GM18951 (cell line): Measurements from ENCODE around the gene DMAC2.
"Not testable (repeated sequence)": the region's sequence is repeated elsewhere in the genome, so short reads cannot be mapped to it uniquely, and the experiment has no call there.

ENCODE experiments used
- POLR2A ChIP-seq: IDR thresholded peaks from 4 replicates; pipeline ENCODE4 v1.6.1; 2011; ENCODE audit warnings: mild to moderate bottlenecking; ENCODE audit not compliant: insufficient read length, insufficient read depth; ENCODE audit errors: extremely low read depth
- in situ Hi-C: fragments of 300-500 bp; cut with MboI; formaldehyde crosslinking; loops from one replicate; pipeline ENCODE4 v1.12.0; 2022; ENCODE audit warnings: low sequenced_read_pairs, mixed read lengths, inconsistent platforms; ENCODE audit not compliant: unreplicated experiment

Gene DMAC2

DNA sequence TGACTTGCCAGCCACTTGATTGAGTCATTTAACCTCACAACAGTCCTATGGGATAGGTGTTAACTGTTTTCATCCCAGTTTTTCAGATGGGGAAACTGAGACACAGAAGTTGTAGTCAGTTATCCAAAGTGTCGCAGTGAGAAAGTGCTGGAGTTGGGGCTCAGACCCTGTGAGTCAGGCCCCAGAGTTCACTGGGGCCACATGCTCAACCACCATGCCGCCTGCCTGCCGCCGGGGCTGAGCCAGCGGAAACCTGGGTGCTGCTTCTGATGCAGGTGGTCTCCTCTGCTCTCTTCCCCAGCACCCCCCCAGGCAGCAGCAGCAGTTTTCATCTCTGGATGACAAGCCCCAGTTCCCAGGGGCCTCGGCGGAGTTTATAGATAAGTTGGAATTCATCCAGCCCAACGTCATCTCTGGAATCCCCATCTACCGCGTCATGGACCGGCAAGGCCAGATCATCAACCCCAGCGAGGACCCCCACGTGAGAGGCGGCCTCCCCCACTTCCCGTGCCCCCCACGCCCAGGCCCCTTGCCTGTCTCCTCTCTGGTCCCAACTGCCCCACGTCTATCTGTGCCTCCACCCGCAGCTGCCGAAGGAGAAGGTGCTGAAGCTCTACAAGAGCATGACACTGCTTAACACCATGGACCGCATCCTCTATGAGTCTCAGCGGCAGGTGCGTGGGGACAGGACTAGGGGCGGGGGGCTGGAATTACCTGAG, 29.2 kb downstream of the DMAC2 start:
- in situ Hi-C loops, result no loop called here
- TF ChIP-seq POLR2A, result no peak

GRCh38 chr19:41409288-41409687, 30.4 kb downstream of the DMAC2 start:
- in situ Hi-C loops, result no loop called here
- no peak for TF ChIP-seq POLR2A

GRCh38 chr19:41408846-41409245, 30.9 kb downstream of the DMAC2 start:
- in situ Hi-C loops, result not testable (repeated sequence)

DNA sequence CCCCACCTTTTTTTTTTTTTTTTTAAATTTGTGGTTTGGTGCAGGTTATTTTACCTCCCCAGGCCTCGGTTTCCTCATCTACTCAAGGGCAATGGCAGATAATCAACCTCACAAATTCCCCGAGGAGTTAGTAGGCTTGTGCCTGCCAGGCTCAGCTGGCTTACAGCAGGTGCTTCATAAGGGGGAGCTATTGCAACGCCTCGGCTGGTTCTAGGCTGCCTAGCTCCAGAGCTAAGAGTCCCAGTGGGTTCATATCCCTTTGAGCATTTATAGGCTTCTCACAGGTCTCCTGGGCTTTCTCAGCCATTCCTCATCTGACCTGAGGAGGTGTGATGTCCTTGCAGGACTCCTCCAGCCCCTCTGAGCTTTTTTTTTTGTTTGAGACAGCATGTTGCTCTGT, 31.5 kb downstream of the DMAC2 start:
- no peak for TF ChIP-seq POLR2A
- in situ Hi-C loops, result no loop called here

GRCh38 chr19:41407271-41407670, 32.4 kb downstream of the DMAC2 start:
- no peak for TF ChIP-seq POLR2A
- in situ Hi-C loops, result no loop called here

GRCh38 chr19:41405776-41406175, 33.9 kb downstream of the DMAC2 start:
- no peak for TF ChIP-seq POLR2A
- in situ Hi-C loops, result no loop called here

GRCh38 chr19:41403181-41403970, 36.3 kb downstream of the DMAC2 start:
- no peak for TF ChIP-seq POLR2A
- in situ Hi-C loops, result no loop called here

DNA sequence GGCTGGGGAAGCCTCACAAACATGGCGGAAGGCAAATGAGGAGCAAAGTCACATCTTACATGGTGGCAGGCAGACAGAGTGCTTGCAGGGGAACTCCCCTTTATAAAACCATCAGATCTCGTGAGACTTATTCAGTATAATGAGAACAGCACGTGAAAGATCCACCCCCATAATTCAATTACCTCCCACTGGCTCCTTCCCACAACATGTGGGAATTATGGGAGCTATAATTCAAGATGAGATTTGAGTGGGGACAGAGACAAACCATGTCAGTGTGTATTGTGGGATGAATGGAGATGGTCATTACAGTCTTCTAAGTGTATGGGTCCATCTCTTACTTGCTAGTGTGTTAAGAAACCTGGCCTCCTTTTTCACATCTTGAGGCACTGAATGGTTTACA, 37.7 kb downstream of the DMAC2 start:
- TF ChIP-seq POLR2A, result no peak
- in situ Hi-C loops, result no loop called here

DNA sequence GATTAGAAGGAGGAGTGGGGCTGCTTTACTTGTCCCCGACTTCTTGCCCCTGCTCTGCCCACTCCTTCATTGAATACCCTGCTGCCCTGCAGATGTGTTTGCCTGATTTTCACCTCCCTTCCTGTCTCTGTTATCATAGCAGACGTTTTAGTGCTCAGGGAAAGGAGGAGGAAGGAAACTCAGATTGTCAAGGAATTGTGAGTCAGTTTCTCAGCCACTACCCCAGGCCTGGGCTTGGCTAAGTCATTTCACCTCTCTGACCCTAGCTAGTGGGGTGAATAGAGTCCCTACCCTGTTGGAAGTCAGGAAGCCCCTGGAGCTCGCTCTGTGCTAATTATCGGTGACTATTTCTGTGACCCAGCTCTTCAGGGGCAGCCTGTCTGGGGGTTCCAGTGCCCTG, 38.2 kb downstream of the DMAC2 start:
- TF ChIP-seq POLR2A, result no peak
- in situ Hi-C loops, result no loop called here

DNA sequence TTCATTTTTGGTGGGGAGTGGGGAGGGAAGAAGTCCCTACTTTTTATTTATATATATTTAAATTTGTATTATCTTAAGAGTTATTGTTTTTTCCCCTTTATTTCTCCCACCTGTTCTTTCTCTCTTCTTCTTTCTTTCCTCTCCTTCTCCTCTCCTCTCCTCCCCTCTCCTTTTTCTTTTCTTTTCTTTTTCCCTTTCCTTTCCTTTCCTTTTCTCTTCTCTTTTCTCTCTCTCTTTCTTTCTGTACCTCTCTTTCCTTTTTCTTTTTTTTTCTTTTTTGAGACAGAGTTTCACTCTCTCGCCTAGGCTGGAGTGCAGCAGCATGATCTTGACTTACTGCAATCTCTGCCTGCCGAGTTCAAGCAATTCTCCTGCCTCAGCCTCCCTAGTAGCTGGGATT, 40.2 kb downstream of the DMAC2 start:
- in situ Hi-C loops, result no loop called here
- TF ChIP-seq POLR2A, result no peak

DNA sequence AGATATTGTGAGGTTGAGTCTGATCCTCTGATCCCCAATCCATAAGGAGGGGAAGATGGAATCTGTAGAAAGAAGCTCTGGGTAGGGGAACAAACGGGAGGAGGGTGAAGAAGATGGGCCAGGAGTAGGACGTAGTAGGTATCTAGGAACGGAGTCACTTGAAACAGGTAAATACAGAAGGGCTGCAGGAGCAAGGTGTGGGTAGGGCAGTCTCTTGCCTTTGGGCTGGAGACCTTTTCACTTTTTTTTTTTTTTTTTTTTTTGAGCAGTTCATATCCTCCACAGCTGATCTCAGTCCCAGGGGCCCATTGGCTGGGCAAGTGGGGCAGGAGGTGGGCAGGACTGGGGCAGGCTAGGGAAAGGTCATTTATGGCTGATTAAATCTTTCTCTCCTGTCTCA, 40.6 kb downstream of the DMAC2 start:
- TF ChIP-seq POLR2A, result no peak
- in situ Hi-C loops, result no loop called here

- in situ Hi-C loops, result no loop called here
- no peak for TF ChIP-seq POLR2A
Measured at GRCh38 chr19:41398598-41398997, 41.1 kb downstream of the DMAC2 start.

DNA sequence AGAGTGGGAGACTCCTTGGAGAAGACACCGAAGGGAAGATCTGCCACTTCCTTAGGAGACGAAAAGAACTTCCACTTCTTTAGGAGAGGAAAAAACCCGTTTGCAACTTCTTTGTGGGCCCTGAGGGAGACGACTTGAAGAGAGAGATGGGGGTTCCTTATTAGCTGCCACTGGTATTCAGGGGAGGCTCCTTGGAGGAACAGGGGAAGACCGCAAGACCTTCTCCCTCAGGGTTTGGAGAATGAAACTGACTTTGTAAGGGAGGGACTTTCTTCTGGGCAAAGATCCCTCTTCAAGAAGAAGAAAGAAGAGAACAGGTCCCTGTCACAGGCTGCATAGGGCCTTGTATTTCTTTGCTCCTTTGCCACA, 41.7 kb downstream of the DMAC2 start:
- TF ChIP-seq POLR2A, result no peak
- in situ Hi-C loops, result no loop called here
